ENCODE measurements around the gene HCK. TPM values are rescaled to one million over a fixed set of nuclear protein-coding genes. Genes with fewer than 3 reads are reported as not detected.

Gene HCK
- total and polyA plus RNA-seq, 4 donors: 18.5 to 304 (median 61.2) TPM

DNA sequence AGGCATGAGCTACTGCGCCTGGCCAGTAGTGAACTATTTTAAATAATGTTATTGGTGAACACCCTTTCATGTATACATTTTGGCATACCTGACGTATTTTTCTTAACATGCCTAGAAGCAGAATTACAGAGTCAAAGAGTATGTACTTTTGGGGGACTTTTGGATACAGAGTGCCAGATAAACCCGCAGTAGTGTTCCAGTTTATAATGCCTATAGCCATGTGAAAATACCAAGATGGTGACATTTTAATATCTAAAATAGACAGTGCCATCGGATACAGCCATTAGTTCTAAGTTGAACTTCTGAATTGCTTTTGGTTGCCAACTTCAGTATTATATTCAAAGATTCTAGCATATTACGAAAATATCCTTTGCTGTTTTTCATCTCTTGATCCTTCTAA, 77.8 kb downstream of the HCK start:
- DNase-seq (no peak), ATAC-seq (ENCODE audit: insufficient read depth, low FRiP score) (no peak)
- Histone ChIP-seq H3K4me1 (ENCODE audit: control insufficient read depth in 5 of 5, insufficient read depth in 5 of 5, low read length in 5 of 5) (no peaks in the 10 kb centered on the region), H3K36me3 (ENCODE audit: control insufficient read depth in 4 of 4, insufficient read depth in 4 of 4, low read length in 4 of 4) (peaks cover 0 to 4% (median 3%) of the 10 kb centered on the region in 4 donors), H3K4me3 (no peak overlapping the region), H3K27ac (ENCODE audit: low read depth in 1 of 2, low read length in 1 of 2) (no peak overlapping the region), H3K9me3 (ENCODE audit: control insufficient read depth in 4 of 4, insufficient read depth in 3 of 4, low read length in 3 of 4) (no peaks in the 10 kb centered on the region), H3K9ac (ENCODE audit: insufficient read depth in 1 of 2, low read length in 2 of 2) (no peak overlapping the region), H3K27me3 (ENCODE audit: control insufficient read depth in 3 of 3, insufficient read depth in 3 of 3, low read length in 2 of 3) (no peaks in the 10 kb centered on the region)
- TF ChIP-seq, protein P1, sequence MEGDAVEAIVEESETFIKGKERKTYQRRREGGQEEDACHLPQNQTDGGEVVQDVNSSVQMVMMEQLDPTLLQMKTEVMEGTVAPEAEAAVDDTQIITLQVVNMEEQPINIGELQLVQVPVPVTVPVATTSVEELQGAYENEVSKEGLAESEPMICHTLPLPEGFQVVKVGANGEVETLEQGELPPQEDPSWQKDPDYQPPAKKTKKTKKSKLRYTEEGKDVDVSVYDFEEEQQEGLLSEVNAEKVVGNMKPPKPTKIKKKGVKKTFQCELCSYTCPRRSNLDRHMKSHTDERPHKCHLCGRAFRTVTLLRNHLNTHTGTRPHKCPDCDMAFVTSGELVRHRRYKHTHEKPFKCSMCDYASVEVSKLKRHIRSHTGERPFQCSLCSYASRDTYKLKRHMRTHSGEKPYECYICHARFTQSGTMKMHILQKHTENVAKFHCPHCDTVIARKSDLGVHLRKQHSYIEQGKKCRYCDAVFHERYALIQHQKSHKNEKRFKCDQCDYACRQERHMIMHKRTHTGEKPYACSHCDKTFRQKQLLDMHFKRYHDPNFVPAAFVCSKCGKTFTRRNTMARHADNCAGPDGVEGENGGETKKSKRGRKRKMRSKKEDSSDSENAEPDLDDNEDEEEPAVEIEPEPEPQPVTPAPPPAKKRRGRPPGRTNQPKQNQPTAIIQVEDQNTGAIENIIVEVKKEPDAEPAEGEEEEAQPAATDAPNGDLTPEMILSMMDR (IDR thresholded peaks at IDR 0.05; ENCODE audit: control extremely low read depth, extremely low read depth): no peak
- 96 to 98% methylated on average over 5 of the region's 5 CpGs for whole genome bisulfite sequencing, 2 donors

DNA sequence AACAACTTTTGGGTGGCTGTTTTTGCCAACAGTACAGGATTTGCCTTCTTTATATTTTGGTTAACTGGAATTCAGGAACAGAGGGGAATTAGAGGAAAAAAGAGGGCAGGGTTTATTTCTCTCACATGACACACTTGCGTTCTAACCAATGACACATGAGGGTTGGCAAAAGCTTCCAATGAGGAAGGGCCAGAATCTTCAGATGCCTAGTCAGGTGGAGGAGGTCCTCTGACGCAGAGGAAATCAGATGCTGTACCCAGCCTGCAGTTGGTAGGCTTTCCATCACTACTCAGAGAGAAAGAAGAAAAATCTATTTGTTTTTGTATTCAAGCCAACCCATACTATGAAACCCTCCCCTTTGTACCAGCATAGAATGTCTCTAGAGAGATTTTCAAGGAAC, 78.3 kb downstream of the HCK start:
- DNase-seq: no peak
- Histone ChIP-seq H3K9me3 (ENCODE audit: control insufficient read depth in 4 of 4, insufficient read depth in 3 of 4, low read length in 3 of 4) (no peaks in the 10 kb centered on the region), H3K9ac (ENCODE audit: insufficient read depth in 1 of 2, low read length in 2 of 2) (no peak overlapping the region), H3K27ac (ENCODE audit: low read depth in 1 of 2, low read length in 1 of 2) (no peak overlapping the region), H3K36me3 (ENCODE audit: control insufficient read depth in 4 of 4, insufficient read depth in 4 of 4, low read length in 4 of 4) (peaks cover 0 to 3% (median 2%) of the 10 kb centered on the region in 4 donors), H3K4me3 (no peak overlapping the region), H3K27me3 (ENCODE audit: control insufficient read depth in 3 of 3, insufficient read depth in 3 of 3, low read length in 2 of 3) (no peaks in the 10 kb centered on the region), H3K4me1 (ENCODE audit: control insufficient read depth in 5 of 5, insufficient read depth in 5 of 5, low read length in 5 of 5) (no peaks in the 10 kb centered on the region)
- TF ChIP-seq, protein P1 (IDR thresholded peaks at IDR 0.05; ENCODE audit: control extremely low read depth, extremely low read depth): no peak
- ATAC-seq (ENCODE audit: insufficient read depth, low FRiP score): no peak
- WGBS, 2 donors: 91 to 94% methylated on average over 2 of the region's 2 CpGs

DNA sequence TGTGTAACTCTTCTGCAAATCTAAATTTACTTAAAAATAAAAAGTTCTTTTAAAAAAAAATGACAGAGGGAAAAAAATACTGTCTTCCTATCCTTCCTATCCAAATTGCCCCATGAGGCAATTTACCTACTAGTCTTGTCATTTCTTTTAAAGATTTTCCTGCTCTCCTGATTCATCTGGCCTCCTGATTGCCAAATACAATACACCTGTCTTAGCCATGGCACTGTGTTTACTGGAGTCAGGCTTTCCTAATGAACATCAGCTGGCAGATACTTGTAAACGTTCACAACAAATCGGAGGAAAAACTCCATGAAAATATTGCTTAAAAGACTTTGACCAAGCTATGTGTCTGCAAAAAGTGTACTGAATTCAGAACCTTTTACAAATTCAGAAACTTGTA, 78.9 kb downstream of the HCK start:
- WGBS, 2 donors: 88 to 96% methylated on average over 2 of the region's 2 CpGs

More for the DNA sequence above, 78.9 kb downstream of the HCK start:
- no peaks in the 10 kb centered on the region for H3K9me3 ChIP-seq (ENCODE audit: control insufficient read depth in 4 of 4, insufficient read depth in 3 of 4, low read length in 3 of 4)
- H3K9ac ChIP-seq (ENCODE audit: insufficient read depth in 1 of 2, low read length in 2 of 2): no peak overlapping the region
- TF ChIP-seq, protein P1 (IDR thresholded peaks at IDR 0.05; ENCODE audit: control extremely low read depth, extremely low read depth): no peak
- H3K27ac ChIP-seq (ENCODE audit: low read depth in 1 of 2, low read length in 1 of 2): no peak overlapping the region
- no peaks in the 10 kb centered on the region for H3K27me3 ChIP-seq (ENCODE audit: control insufficient read depth in 3 of 3, insufficient read depth in 3 of 3, low read length in 2 of 3)
- DNase-seq (no peak), ATAC-seq (ENCODE audit: insufficient read depth, low FRiP score) (no peak)
- H3K4me3 ChIP-seq: no peak overlapping the region
- H3K36me3 ChIP-seq (ENCODE audit: control insufficient read depth in 4 of 4, insufficient read depth in 4 of 4, low read length in 4 of 4): peaks cover under 1 to 4% (median 3%) of the 10 kb centered on the region in 4 donors
- no peaks in the 10 kb centered on the region for H3K4me1 ChIP-seq (ENCODE audit: control insufficient read depth in 5 of 5, insufficient read depth in 5 of 5, low read length in 5 of 5)

Data from lung (tissue), 12 donors.